Caco-2 (cell line): ENCODE measurements around the gene RBM17. TPM values are rescaled to one million over a fixed set of nuclear protein-coding genes. Genes with fewer than 3 reads are reported as not detected.
A peak's percentile ranks its signal among the peaks of the same experiment; 100 is the strongest.

ENCODE experiments used
- BruUV-seq: library from RNA; stranded (reverse); fragments of 400-500 nt; replicated peaks from 2 replicates; lab custom pipeline; 2021; lab: Mats Ljungman, UMichigan
- CTCF ChIA-PET: fragments of 300-600 bp; sonication (Branson Sonifier 250); formaldehyde crosslinking; loops from one replicate; lab custom pipeline; 2022; ENCODE audit warnings: antibody characterized with exemption; lab: Charles Lee
- POLR2A ChIA-PET: fragments of 300-600 bp; sonication (Branson Sonifier 250); formaldehyde crosslinking; loops from one replicate; lab custom pipeline; 2022; ENCODE audit warnings: antibody characterized with exemption; lab: Charles Lee
- DNase-seq, 2 experiments: peaks; one replicate each; pipeline versions ENCODE4 v3.0.0 to v3.0.0-alpha.2; 2020 to 2022
- H3K27me3 ChIP-seq: replicated peaks from 2 replicates; pipeline ENCODE4 v1.6.0; 2011; ENCODE audit warnings: low read length; ENCODE audit not compliant: control insufficient read depth, insufficient read depth
- H3K36me3 ChIP-seq: 2 replicates; pipeline ENCODE4 v1.5.1; 2011; ENCODE audit warnings: low read length; ENCODE audit not compliant: control insufficient read depth, insufficient read depth
- H3K4me1 ChIP-seq: fragments of 250-450 bp; sonication (Bioruptor Pico); 2 replicates; pipeline ENCODE4 v1.5.1; 2020; ENCODE audit warnings: mild to moderate bottlenecking
- H3K4me3 ChIP-seq: 2 replicates; pipeline ENCODE4 v1.5.1; 2011; ENCODE audit warnings: low read depth, mild to moderate bottlenecking, control low read depth, low read length
- H3K9me3 ChIP-seq: fragments of 250-450 bp; sonication (Bioruptor Pico); 2 replicates; pipeline ENCODE4 v1.5.1; 2020; ENCODE audit warnings: mild to moderate bottlenecking, moderate library complexity
- H3K27ac Mint-ChIP-seq: one replicate; pipeline ENCODE4 v1.8.0; 2022; ENCODE audit warnings: mixed read lengths; ENCODE audit not compliant: unreplicated experiment
- H3K27me3 Mint-ChIP-seq: one replicate; pipeline ENCODE4 v1.8.0; 2022; ENCODE audit warnings: mixed read lengths; ENCODE audit not compliant: insufficient read depth, unreplicated experiment
- H3K36me3 Mint-ChIP-seq: one replicate; pipeline ENCODE4 v1.8.0; 2022; ENCODE audit warnings: mild to moderate bottlenecking, mixed read lengths; ENCODE audit not compliant: insufficient read depth, unreplicated experiment
- H3K4me1 Mint-ChIP-seq: one replicate; pipeline ENCODE4 v1.8.0; 2022; ENCODE audit warnings: low read depth, mixed read lengths; ENCODE audit not compliant: unreplicated experiment
- H3K4me3 Mint-ChIP-seq: one replicate; pipeline ENCODE4 v1.8.0; 2022; ENCODE audit warnings: mild to moderate bottlenecking, moderate library complexity, mixed read lengths; ENCODE audit not compliant: unreplicated experiment
- H3K9me3 Mint-ChIP-seq: one replicate; pipeline ENCODE4 v1.8.0; 2022; ENCODE audit warnings: mixed read lengths; ENCODE audit not compliant: unreplicated experiment
- intact Hi-C: fragments of 100-400 bp; cut with micrococcal nuclease; formaldehyde crosslinking; loops from one replicate; pipeline ENCODE4 v1.10.0; 2022; ENCODE audit not compliant: unreplicated experiment
- total RNA-seq: library from RNA; stranded (reverse); gene quantifications from 2 replicates; pipeline ENCODE4 v1.2.3, GENCODE V29; 2022
- TF ChIP-seq, protein P1 (sequence below), 2 experiments: fragments of 200-600 bp in 1 of 2; IDR thresholded peaks; 1 replicate in 1 of 2; 2 replicates in 1 of 2; pipeline versions ENCODE4 v1.5.1 to v1.8.0; 2011 to 2022; ENCODE audit warnings: antibody characterized with exemption in 1 of 2, control low read depth in 1 of 2, inconsistent platforms in 1 of 2, low read depth in 1 of 2, low read length in 1 of 2, mild to moderate bottlenecking in 1 of 2, moderate library complexity in 1 of 2; ENCODE audit not compliant: insufficient read depth in 1 of 2, severe bottlenecking in 1 of 2, unreplicated experiment in 1 of 2

Gene RBM17
- total RNA-seq, 1 experiment from 2014 or later = 290 TPM

DNA sequence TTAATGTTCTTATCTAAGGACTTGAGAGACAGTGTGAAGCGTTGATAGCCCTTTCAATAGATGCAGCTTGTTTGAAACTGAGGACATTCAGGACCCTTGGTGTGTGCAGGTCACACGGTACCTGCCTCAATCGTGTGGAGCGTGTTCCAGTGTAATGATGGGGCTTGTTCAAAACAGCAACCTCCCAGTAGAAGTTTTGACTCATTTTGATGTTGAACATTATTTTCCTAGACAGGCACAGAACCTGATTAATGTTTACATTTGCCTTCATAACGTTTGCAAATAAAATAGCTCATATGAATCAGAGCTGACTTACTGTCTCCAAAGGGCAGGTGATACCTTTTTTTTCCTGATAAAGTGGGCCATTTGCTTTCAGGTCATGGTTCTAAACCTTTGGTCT, 21.3 kb downstream of the RBM17 start:
- Mint-ChIP-seq H3K4me3 (no peak overlapping the region), H3K9me3 (no peaks in the 10 kb centered on the region), H3K27me3 (no peaks in the 10 kb centered on the region), H3K27ac (no peak overlapping the region), H3K4me1 (no peaks in the 10 kb centered on the region), H3K36me3 (peaks cover 94% of the 10 kb centered on the region)
- H3K4me1 ChIP-seq = no peaks in the 10 kb centered on the region
- TF ChIP-seq, protein P1, sequence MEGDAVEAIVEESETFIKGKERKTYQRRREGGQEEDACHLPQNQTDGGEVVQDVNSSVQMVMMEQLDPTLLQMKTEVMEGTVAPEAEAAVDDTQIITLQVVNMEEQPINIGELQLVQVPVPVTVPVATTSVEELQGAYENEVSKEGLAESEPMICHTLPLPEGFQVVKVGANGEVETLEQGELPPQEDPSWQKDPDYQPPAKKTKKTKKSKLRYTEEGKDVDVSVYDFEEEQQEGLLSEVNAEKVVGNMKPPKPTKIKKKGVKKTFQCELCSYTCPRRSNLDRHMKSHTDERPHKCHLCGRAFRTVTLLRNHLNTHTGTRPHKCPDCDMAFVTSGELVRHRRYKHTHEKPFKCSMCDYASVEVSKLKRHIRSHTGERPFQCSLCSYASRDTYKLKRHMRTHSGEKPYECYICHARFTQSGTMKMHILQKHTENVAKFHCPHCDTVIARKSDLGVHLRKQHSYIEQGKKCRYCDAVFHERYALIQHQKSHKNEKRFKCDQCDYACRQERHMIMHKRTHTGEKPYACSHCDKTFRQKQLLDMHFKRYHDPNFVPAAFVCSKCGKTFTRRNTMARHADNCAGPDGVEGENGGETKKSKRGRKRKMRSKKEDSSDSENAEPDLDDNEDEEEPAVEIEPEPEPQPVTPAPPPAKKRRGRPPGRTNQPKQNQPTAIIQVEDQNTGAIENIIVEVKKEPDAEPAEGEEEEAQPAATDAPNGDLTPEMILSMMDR (IDR thresholded peaks at IDR 0.05; ENCODE audit: insufficient read depth in 1 of 2, low read depth in 1 of 2, low read length in 1 of 2, severe bottlenecking in 1 of 2, unreplicated experiment in 1 of 2) = no peak
- no TSS peak for BruUV-seq
- no peak overlapping the region for H3K4me3 ChIP-seq
- no peaks in the 10 kb centered on the region for H3K27me3 ChIP-seq
- intact Hi-C loops = no loop called here
- H3K9me3 ChIP-seq = no peaks in the 10 kb centered on the region
- ChIA-PET POLR2A (no interaction called here), CTCF (interaction anchor here (1.0 to 2.6 kb wide), 2 partner anchors 34 to 292 kb away, joined by 3 to 21 read pairs; no protein-coding TSS in a partner anchor)
- H3K36me3 ChIP-seq = peaks cover 20% of the 10 kb centered on the region
- DNase-seq = no peak

DNA sequence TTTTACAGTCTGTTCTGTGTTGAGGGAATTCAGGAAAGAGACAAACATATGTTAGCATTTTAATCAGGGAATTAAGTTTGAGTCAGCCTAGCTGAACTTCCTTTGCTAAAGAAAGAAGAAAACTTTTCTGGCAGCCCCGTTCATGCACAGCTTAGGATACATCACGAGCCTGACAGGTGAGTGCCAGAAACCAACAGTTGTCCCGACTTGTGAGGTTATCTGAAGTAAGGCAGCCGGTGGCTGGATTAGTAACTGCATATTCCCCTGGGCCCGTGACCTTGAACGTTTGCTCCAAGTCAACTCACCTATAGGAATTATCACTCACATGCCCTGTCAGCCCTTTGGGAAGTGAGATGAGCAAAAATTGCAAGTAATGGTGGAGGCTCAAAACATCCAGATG, 24.1 kb downstream of the RBM17 start:
- BruUV-seq = TSS peak; percentile 18
- intact Hi-C loops = no loop called here
- no peak overlapping the region for H3K4me3 ChIP-seq
- H3K4me1 Mint-ChIP-seq = no peaks in the 10 kb centered on the region
- no peak overlapping the region for H3K4me3 Mint-ChIP-seq
- H3K9me3 ChIP-seq = no peaks in the 10 kb centered on the region
- no peak overlapping the region for H3K27ac Mint-ChIP-seq
- H3K36me3 ChIP-seq = peaks cover 17% of the 10 kb centered on the region
- H3K27me3 Mint-ChIP-seq = no peaks in the 10 kb centered on the region
- TF ChIP-seq, protein P1 (IDR thresholded peaks at IDR 0.05; ENCODE audit: insufficient read depth in 1 of 2, low read depth in 1 of 2, low read length in 1 of 2, severe bottlenecking in 1 of 2, unreplicated experiment in 1 of 2) = no peak
- no peaks in the 10 kb centered on the region for H3K4me1 ChIP-seq
- H3K36me3 Mint-ChIP-seq = peaks cover 95% of the 10 kb centered on the region
- no peak for DNase-seq
- no peaks in the 10 kb centered on the region for H3K27me3 ChIP-seq
- POLR2A ChIA-PET = no interaction called here
- H3K9me3 Mint-ChIP-seq = no peaks in the 10 kb centered on the region
- CTCF ChIA-PET = no interaction called here

DNA sequence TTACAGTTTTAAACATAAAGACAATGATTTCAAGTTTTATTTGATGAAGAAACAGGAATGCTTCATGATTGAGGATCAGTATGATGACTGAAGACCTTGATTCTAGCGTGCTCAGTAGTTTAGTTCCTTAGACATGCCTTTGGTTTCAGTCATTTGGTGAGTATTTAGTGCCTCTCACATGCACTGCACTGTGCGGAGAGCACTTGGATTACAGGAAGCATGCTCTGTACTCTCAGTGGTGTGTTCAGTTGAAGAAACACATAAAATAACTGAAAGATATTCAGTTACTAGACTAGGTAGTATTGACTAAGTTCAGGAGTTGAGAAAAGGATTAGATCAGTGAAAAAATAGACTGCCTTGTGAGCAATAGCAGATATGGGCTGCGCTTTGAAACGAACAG, 25.5 kb downstream of the RBM17 start:
- ChIA-PET POLR2A (no interaction called here), CTCF (no interaction called here)
- H3K4me1 Mint-ChIP-seq = no peaks in the 10 kb centered on the region
- no TSS peak for BruUV-seq
- H3K36me3 Mint-ChIP-seq = peaks cover 88% of the 10 kb centered on the region
- no peaks in the 10 kb centered on the region for H3K27me3 ChIP-seq
- H3K27ac Mint-ChIP-seq = no peak overlapping the region
- H3K9me3 ChIP-seq = no peaks in the 10 kb centered on the region
- DNase-seq = no peak
- no peak overlapping the region for H3K4me3 Mint-ChIP-seq
- peaks cover 17% of the 10 kb centered on the region for H3K36me3 ChIP-seq
- no peak overlapping the region for H3K4me3 ChIP-seq
- H3K9me3 Mint-ChIP-seq = no peaks in the 10 kb centered on the region
- no peaks in the 10 kb centered on the region for H3K4me1 ChIP-seq
- TF ChIP-seq, protein P1 (IDR thresholded peaks at IDR 0.05; ENCODE audit: insufficient read depth in 1 of 2, low read depth in 1 of 2, low read length in 1 of 2, severe bottlenecking in 1 of 2, unreplicated experiment in 1 of 2) = no peak
- H3K27me3 Mint-ChIP-seq = no peaks in the 10 kb centered on the region
- intact Hi-C loops = no loop called here
